K562 (cell line): ENCODE data around the gene TAS2R41. TPM values are rescaled to one million over a fixed set of nuclear protein-coding genes. Genes with fewer than 3 reads are reported as not detected.
A peak's percentile ranks its signal among the peaks of the same experiment; 100 is the strongest.

Experiments used
- ATAC-seq: fragments of 200-7000 bp; cut with Tn5 transposase; 3 replicates; pipeline ENCODE4 v1.9.1; 2020; ENCODE audit warnings: moderate library complexity
- BruUV-seq: library from RNA; stranded (reverse); fragments of 400-500 nt; replicated peaks from 2 replicates; lab custom pipeline; 2021; lab: Mats Ljungman, UMichigan
- CTCF ChIA-PET: fragments of 300-600 bp; formaldehyde crosslinking; extraction: SDS; loops from one replicate; lab custom pipeline; 2021; ENCODE audit warnings: low intra/inter-chr PET ratio; lab: Yijun Ruan, JAX
- POLR2A ChIA-PET: fragments of 300-600, 350-650 bp; sonication (Branson Sonifier 250); formaldehyde crosslinking; extraction: SDS; loops from one replicate; lab custom pipeline; 2021; ENCODE audit warnings: antibody characterized with exemption, inconsistent platforms; lab: Yijun Ruan, JAX
- DNase-seq, 4 experiments: peaks; one replicate each; pipeline versions ENCODE4 v3.0.0 to v3.0.0-alpha.2; 2011 to 2018; ENCODE audit warnings: low spot score in 3 of 4, mixed read lengths in 3 of 4; ENCODE audit errors: extremely low read depth in 1 of 4
- FAIRE-seq: peaks from 2 replicates; lab custom pipeline; 2011; peaks lifted over from hg19 to GRCh38; lab: Jason Lieb, UNC
- H2AFZ ChIP-seq: 2 replicates; pipeline ENCODE4 v1.6.0; 2011; ENCODE audit warnings: low read depth, low read length, control low read depth, inconsistent platforms
- H3K27ac ChIP-seq: fragments of 200-600 bp; 3 replicates; pipeline ENCODE4 v1.8.0; 2011; ENCODE audit warnings: low read depth, mild to moderate bottlenecking, control low read depth, inconsistent platforms, low read length, moderate library complexity, mixed read lengths; ENCODE audit errors: extremely low read depth
- H3K27me3 ChIP-seq, 2 experiments: fragments of 300-600 bp in 1 of 2; 2 replicates in 1 of 2; 3 replicates in 1 of 2; pipeline versions ENCODE4 v1.6.0 to v1.8.0; 2011; ENCODE audit warnings: inconsistent platforms in 2 of 2, low read length in 2 of 2, mild to moderate bottlenecking in 1 of 2, mixed read lengths in 1 of 2, moderate library complexity in 1 of 2; ENCODE audit not compliant: control insufficient read depth in 2 of 2, insufficient read depth in 2 of 2
- H3K36me3 ChIP-seq: fragments of 300-600 bp; 3 replicates; pipeline ENCODE4 v1.8.0; 2011; ENCODE audit warnings: mild to moderate bottlenecking, low read length, inconsistent platforms; ENCODE audit not compliant: control insufficient read depth, insufficient read depth
- H3K4me1 ChIP-seq, 2 experiments: fragments of 200-600 bp in 1 of 2; replicated peaks in 1 of 2; 2 replicates in 1 of 2; 3 replicates in 1 of 2; pipeline versions ENCODE4 v1.5.1 to v1.8.0; 2011; ENCODE audit warnings: inconsistent platforms in 2 of 2, low read length in 2 of 2, mild to moderate bottlenecking in 1 of 2, mixed read lengths in 1 of 2, moderate library complexity in 1 of 2; ENCODE audit not compliant: control insufficient read depth in 2 of 2, insufficient read depth in 2 of 2
- H3K4me2 ChIP-seq: 2 replicates; pipeline ENCODE4 v1.6.1; 2011; ENCODE audit warnings: low read length, control low read depth, inconsistent platforms, mixed read lengths; ENCODE audit not compliant: insufficient read depth
- H3K4me3 ChIP-seq: fragments of 200-600 bp; sonication (generic), shearing (Covaris generic); 2 replicates; pipeline ENCODE4 v1.5.1; 2016; ENCODE audit warnings: control low read depth, inconsistent platforms
- H3K79me2 ChIP-seq: fragments of 200-600 bp; 3 replicates; pipeline ENCODE4 v1.8.0; 2011; ENCODE audit warnings: low read length, inconsistent platforms; ENCODE audit not compliant: control insufficient read depth, insufficient read depth
- H3K9ac ChIP-seq, 2 experiments: 2 replicates each; pipeline versions ENCODE4 v1.6.0 to v1.6.1; 2011; ENCODE audit warnings: low read depth in 2 of 2, low read length in 2 of 2, control low read depth in 1 of 2, inconsistent platforms in 1 of 2, mild to moderate bottlenecking in 1 of 2, mixed read lengths in 1 of 2; ENCODE audit not compliant: insufficient read depth in 1 of 2
- H3K9me1 ChIP-seq: one replicate; pipeline ENCODE4 v1.6.0; 2011; ENCODE audit warnings: inconsistent platforms, mild to moderate bottlenecking, low read length, moderate library complexity; ENCODE audit not compliant: control insufficient read depth, insufficient read depth
- H3K9me3 ChIP-seq: replicated peaks from 2 replicates; pipeline ENCODE4 v1.5.1; 2011; ENCODE audit warnings: low read depth, low read length, inconsistent platforms; ENCODE audit not compliant: control insufficient read depth, insufficient read depth
- H4K20me1 ChIP-seq: replicated peaks from 2 replicates; pipeline ENCODE4 v1.6.1; 2011; ENCODE audit warnings: low read length, inconsistent platforms, mixed read lengths; ENCODE audit not compliant: control insufficient read depth, insufficient read depth
- ATF6 ChIP-seq: sonication (generic); formaldehyde crosslinking; IDR thresholded peaks from 2 replicates; pipeline ENCODE4 v1.4.0; 2020; ENCODE audit warnings: mild to moderate bottlenecking, missing genetic modification reagents
- CREM ChIP-seq: IDR thresholded peaks from 2 replicates; pipeline ENCODE4 v1.6.1; 2014; ENCODE audit warnings: antibody characterized with exemption, low read depth
- ETS1 ChIP-seq: conservative IDR thresholded peaks from 2 replicates; pipeline ENCODE4 v1.6.1; 2011; ENCODE audit warnings: low read depth, mild to moderate bottlenecking, low read length; ENCODE audit not compliant: control insufficient read depth
- HCFC1 ChIP-seq: IDR thresholded peaks from 2 replicates; pipeline ENCODE4 v1.6.1; 2012; ENCODE audit warnings: low read depth, low read length, improper control_type of control experiment
- IRF1 ChIP-seq: sonication (generic); formaldehyde crosslinking; IDR thresholded peaks from 2 replicates; pipeline ENCODE4 v1.8.0; 2022; ENCODE audit warnings: missing genetic modification reagents, mild to moderate bottlenecking, borderline replicate concordance
- POLR2A ChIP-seq: fragments of 450-650 bp; conservative IDR thresholded peaks from 2 replicates; pipeline ENCODE4 v1.6.1; 2016
- SAP30 ChIP-seq: fragments of 200-600 bp; sonication (generic); IDR thresholded peaks from 2 replicates; pipeline ENCODE4 v1.6.1; 2012; ENCODE audit warnings: borderline replicate concordance, low read depth, mild to moderate bottlenecking, moderate library complexity, low read length, control low read depth, inconsistent platforms; ENCODE audit not compliant: insufficient read depth, poor library complexity, severe bottlenecking
- TCF7L2 ChIP-seq: fragments of 150-350 bp; IDR thresholded peaks from 2 replicates; pipeline ENCODE4 v1.6.1; 2016; ENCODE audit warnings: low read depth, mild to moderate bottlenecking, low read length, moderate library complexity
- ZFP1 ChIP-seq: fragments of 450-650 bp; formaldehyde crosslinking; IDR thresholded peaks from 2 replicates; pipeline ENCODE4 v1.4.0; 2020; ENCODE audit warnings: mild to moderate bottlenecking, mixed read lengths
- ZNF696 ChIP-seq: fragments of 250-450 bp; sonication (Bioruptor Pico); conservative IDR thresholded peaks from 2 replicates; pipeline ENCODE4 v1.4.0; 2020; ENCODE audit warnings: mild to moderate bottlenecking, moderate library complexity
- ZNF79 ChIP-seq: fragments of 250-450 bp; sonication (Bioruptor Pico); IDR thresholded peaks from 2 replicates; pipeline ENCODE4 v1.4.0; 2020; ENCODE audit warnings: low read depth, mild to moderate bottlenecking, moderate library complexity
- WGBS: fragments of 100-300 bp; shearing (Covaris generic); methylation state at CpG from one replicate; pipeline ENCODE4 v1.1.6; 2016; ENCODE audit warnings: low coverage, mixed read lengths; ENCODE audit not compliant: insufficient coverage; ENCODE audit errors: missing lambda C conversion rate; 5-methylcytosine and 5-hydroxymethylcytosine counted together
- in situ Hi-C: fragments of 300-500 bp; cut with MboI; formaldehyde crosslinking; loops from 4 replicates; pipeline ENCODE4 v1.15.0; 2018; ENCODE audit warnings: inconsistent platforms, mixed read lengths
- intact Hi-C: fragments of 100-400 bp; cut with micrococcal nuclease; formaldehyde crosslinking; loops from 2 replicates; pipeline ENCODE4 v1.14.2; 2022
- polyA plus RNA-seq, 8 experiments: library from polyadenylated mRNA; depleted of rRNA in 4 of 8; stranded (reverse) in 5 of 8; unstranded in 3 of 8; fragments of >200 nt; fragmentation: Nextera tagmentation in 2 of 8; fragmentation: Illumina TruSeq in 1 of 8; extraction: Ambion mirVana in 2 of 8; extraction: Trizol in 1 of 8; gene quantifications; 2 replicates each; pipeline versions ENCODE4 v1.2.1 to v1.2.3, GENCODE V29; 2011 to 2014; ENCODE audit warnings: inconsistent platforms in 1 of 8, missing spikeins in 1 of 8
- total RNA-seq, 7 experiments: library from RNA; depleted of rRNA in 6 of 7; stranded (reverse); fragments of >200 nt in 6 of 7; fragmentation: Illumina TruSeq in 2 of 7; extraction: Trizol in 2 of 7; gene quantifications; 2 replicates each; pipeline versions ENCODE4 v1.2.1 to v1.2.3, GENCODE V29; 2011 to 2021; ENCODE audit warnings: low replicate concordance in 1 of 7
- TF ChIP-seq, protein P1 (sequence below): fragments of 450-650 bp; IDR thresholded peaks from 2 replicates; pipeline ENCODE4 v1.6.1; 2017; ENCODE audit warnings: mild to moderate bottlenecking, moderate library complexity
- TF ChIP-seq, protein P2 (sequence below): IDR thresholded peaks from 2 replicates; pipeline ENCODE4 v1.6.1; 2016; ENCODE audit warnings: missing genetic modification characterization, missing compliant biosample characterization

The TAS2R41 gene
- total and polyA plus RNA-seq, 9 of the 15 experiments (the other 6 are each of a cell fraction or from before 2014, with no cell fraction given): not detected

GRCh38 chr7:143518941-143519340 is 41.3 kb downstream of the TAS2R41 start:
- Histone ChIP-seq H3K4me1 (no peaks in the 10 kb centered on the region), H3K4me2 (no peak overlapping the region), H3K9ac (peak overlapping the region in 1 of 2 experiments; percentile 5; a peak in 1 of 4 replicates), H3K27me3 (peaks cover 27 to 34% of the 10 kb centered on the region in 2 experiments), H3K27ac (no peak overlapping the region), H3K4me3 (no peak overlapping the region), H2AFZ (no peak overlapping the region), H4K20me1 (no peaks in the 10 kb centered on the region), H3K9me1 (no peaks in the 10 kb centered on the region), H3K9me3 (no peaks in the 10 kb centered on the region), H3K79me2 (no peaks in the 10 kb centered on the region), H3K36me3 (no peaks in the 10 kb centered on the region)
- BruUV-seq: no TSS peak
- intact Hi-C loops (no loop called here), in situ Hi-C loops (no loop called here)
- CTCF ChIA-PET: no interaction called here
- POLR2A ChIA-PET: interaction anchor here (0.7 to 1.3 kb wide), 3 partner anchors 13 to 383 kb away, joined by 3 to 5 read pairs (median 5); partner anchors contain the start of gene TCAF1
- ATAC-seq (no peak), FAIRE-seq (no peak), DNase-seq (no peak)
- 3% methylated on average over 11 of the region's 11 CpGs for WGBS
- TF ChIP-seq IRF1 (CRISPR knock-in tag) (no peak), TCF7L2 (no peak), HCFC1 (no peak), ETS1 (no peak), ZNF696 (CRISPR knock-in tag) (no peak), POLR2A (no peak), ZFP1 (CRISPR knock-in tag) (no peak), ATF6 (CRISPR knock-in tag) (no peak), CREM (no peak), ZNF79 (no peak), SAP30 (no peak)
- TF ChIP-seq, protein P1, sequence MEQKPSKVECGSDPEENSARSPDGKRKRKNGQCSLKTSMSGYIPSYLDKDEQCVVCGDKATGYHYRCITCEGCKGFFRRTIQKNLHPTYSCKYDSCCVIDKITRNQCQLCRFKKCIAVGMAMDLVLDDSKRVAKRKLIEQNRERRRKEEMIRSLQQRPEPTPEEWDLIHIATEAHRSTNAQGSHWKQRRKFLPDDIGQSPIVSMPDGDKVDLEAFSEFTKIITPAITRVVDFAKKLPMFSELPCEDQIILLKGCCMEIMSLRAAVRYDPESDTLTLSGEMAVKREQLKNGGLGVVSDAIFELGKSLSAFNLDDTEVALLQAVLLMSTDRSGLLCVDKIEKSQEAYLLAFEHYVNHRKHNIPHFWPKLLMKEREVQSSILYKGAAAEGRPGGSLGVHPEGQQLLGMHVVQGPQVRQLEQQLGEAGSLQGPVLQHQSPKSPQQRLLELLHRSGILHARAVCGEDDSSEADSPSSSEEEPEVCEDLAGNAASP: no peak
- TF ChIP-seq, protein P2, sequence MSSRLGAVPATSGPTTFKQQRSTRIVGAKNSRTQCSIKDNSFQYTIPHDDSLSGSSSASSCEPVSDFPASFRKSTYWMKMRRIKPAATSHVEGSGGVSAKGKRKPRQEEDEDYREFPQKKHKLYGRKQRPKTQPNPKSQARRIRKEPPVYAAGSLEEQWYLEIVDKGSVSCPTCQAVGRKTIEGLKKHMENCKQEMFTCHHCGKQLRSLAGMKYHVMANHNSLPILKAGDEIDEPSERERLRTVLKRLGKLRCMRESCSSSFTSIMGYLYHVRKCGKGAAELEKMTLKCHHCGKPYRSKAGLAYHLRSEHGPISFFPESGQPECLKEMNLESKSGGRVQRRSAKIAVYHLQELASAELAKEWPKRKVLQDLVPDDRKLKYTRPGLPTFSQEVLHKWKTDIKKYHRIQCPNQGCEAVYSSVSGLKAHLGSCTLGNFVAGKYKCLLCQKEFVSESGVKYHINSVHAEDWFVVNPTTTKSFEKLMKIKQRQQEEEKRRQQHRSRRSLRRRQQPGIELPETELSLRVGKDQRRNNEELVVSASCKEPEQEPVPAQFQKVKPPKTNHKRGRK (tag): no peak
